ENCODE measurements around the gene KIF13A. TPM values are rescaled to one million over a fixed set of nuclear protein-coding genes. Genes with fewer than 3 reads are reported as not detected.

Gene KIF13A
- total RNA-seq, 3 donors from 2014 or later (not counting 1 experiment from before 2014, with no cell fraction given), result 15.0 to 26.4 (median 19.5) TPM

GRCh38 chr6:17865798-17866725 lies 121.4 kb downstream of the KIF13A start:
- 91% methylated on average over 5 of the region's 6 CpGs for WGBS (ENCODE audit: insufficient coverage)
- Mint-ChIP-seq H3K9me3 (no peaks in the 10 kb centered on the region), H3K27ac (no peak overlapping the region), H3K27me3 (ENCODE audit: low read depth in 2 of 2) (no peaks in the 10 kb centered on the region), H3K4me3 (no peak overlapping the region), H3K4me1 (peaks cover 6 to 8% of the 10 kb centered on the region in 2 donors), H3K36me3 (no peaks in the 10 kb centered on the region)
- Histone ChIP-seq H3K9me3 (ENCODE audit: control insufficient read depth, insufficient read depth, low read length) (no peaks in the 10 kb centered on the region), H3K27ac (ENCODE audit: low read length) (no peak overlapping the region), H3K27me3 (ENCODE audit: control insufficient read depth, insufficient read depth, low read length) (no peaks in the 10 kb centered on the region), H3K36me3 (ENCODE audit: control insufficient read depth, insufficient read depth, low read length) (no peaks in the 10 kb centered on the region), H3K4me3 (ENCODE audit: low read length) (no peak overlapping the region), H3K4me1 (ENCODE audit: control insufficient read depth, insufficient read depth, low read length) (no peaks in the 10 kb centered on the region)
- DNase-seq, result no peak
- intact Hi-C loops (cut with micrococcal nuclease), result no loop called here
- TF ChIP-seq CTCF (IDR thresholded peaks at IDR 0.05), result no peak
- ATAC-seq, result no peak

GRCh38 chr6:17865243-17865642 lies 122.2 kb downstream of the KIF13A start:
- H3K27me3 ChIP-seq (ENCODE audit: control insufficient read depth, insufficient read depth, low read length), result no peaks in the 10 kb centered on the region
- ATAC-seq, result no peak
- TF ChIP-seq CTCF (IDR thresholded peaks at IDR 0.05), result no peak

GRCh38 chr6:17863901-17864754 lies 123.3 kb downstream of the KIF13A start:
- Mint-ChIP-seq H3K27me3 (ENCODE audit: low read depth in 2 of 2) (no peaks in the 10 kb centered on the region), H3K4me3 (no peak overlapping the region)
- intact Hi-C loops (cut with micrococcal nuclease), result no loop called here

More at GRCh38 chr6:17865243-17865642, 122.2 kb downstream of the KIF13A start:
- H3K4me1 ChIP-seq (ENCODE audit: control insufficient read depth, insufficient read depth, low read length), result no peaks in the 10 kb centered on the region
- H3K9me3 Mint-ChIP-seq, result no peaks in the 10 kb centered on the region
- H3K4me3 ChIP-seq (ENCODE audit: low read length), result no peak overlapping the region
- no peak overlapping the region for H3K27ac ChIP-seq (ENCODE audit: low read length)
- peaks cover 6 to 8% of the 10 kb centered on the region in 2 donors for H3K4me1 Mint-ChIP-seq
- H3K36me3 ChIP-seq (ENCODE audit: control insufficient read depth, insufficient read depth, low read length), result no peaks in the 10 kb centered on the region
- H3K4me3 Mint-ChIP-seq, result no peak overlapping the region
- WGBS (ENCODE audit: insufficient coverage), result 97% methylated on average over 2 of the region's 2 CpGs
- no peaks in the 10 kb centered on the region for H3K27me3 Mint-ChIP-seq (ENCODE audit: low read depth in 2 of 2)
- H3K27ac Mint-ChIP-seq, result no peak overlapping the region
- H3K36me3 Mint-ChIP-seq, result no peaks in the 10 kb centered on the region
- intact Hi-C loops (cut with micrococcal nuclease), result no loop called here
- no peak for DNase-seq
- no peaks in the 10 kb centered on the region for H3K9me3 ChIP-seq (ENCODE audit: control insufficient read depth, insufficient read depth, low read length)

More at GRCh38 chr6:17863901-17864754, 123.3 kb downstream of the KIF13A start:
- no peaks in the 10 kb centered on the region for H3K36me3 Mint-ChIP-seq
- no peaks in the 10 kb centered on the region for H3K9me3 ChIP-seq (ENCODE audit: control insufficient read depth, insufficient read depth, low read length)
- no peak overlapping the region for H3K27ac ChIP-seq (ENCODE audit: low read length)
- no peaks in the 10 kb centered on the region for H3K36me3 ChIP-seq (ENCODE audit: control insufficient read depth, insufficient read depth, low read length)
- H3K4me3 ChIP-seq (ENCODE audit: low read length), result no peak overlapping the region
- H3K4me1 ChIP-seq (ENCODE audit: control insufficient read depth, insufficient read depth, low read length), result no peaks in the 10 kb centered on the region
- no peaks in the 10 kb centered on the region for H3K27me3 ChIP-seq (ENCODE audit: control insufficient read depth, insufficient read depth, low read length)
- WGBS (ENCODE audit: insufficient coverage), result 91% methylated on average over 12 of the region's 12 CpGs
- no peak for ATAC-seq
- no peak for DNase-seq
- H3K9me3 Mint-ChIP-seq, result no peaks in the 10 kb centered on the region
- TF ChIP-seq CTCF (IDR thresholded peaks at IDR 0.05), result no peak
- H3K4me1 Mint-ChIP-seq, result peaks cover 6 to 8% of the 10 kb centered on the region in 2 donors
- no peak overlapping the region for H3K27ac Mint-ChIP-seq

Data from natural killer cell (primary cell).